Activated CD8-positive, alpha-beta T cell treated with anti-CD3 and anti-CD28 coated beads, Interleukin-2, amount 10 ng/mL, durations not matched to agents 7 days and 5 days (primary cell): ENCODE measurements around the gene MAP2K5. TPM values are rescaled to one million over a fixed set of nuclear protein-coding genes. Genes with fewer than 3 reads are reported as not detected.

Source experiments
- ATAC-seq: fragments of 150-1000 bp; cut with Tn5 transposase; one replicate; pipeline ENCODE4 v1.10.0; 2021; ENCODE audit warnings: moderate library complexity
- CTCF ChIA-PET: fragments of 350-600 bp; sonication (Branson Sonifier 250); formaldehyde crosslinking; loops from one replicate; lab custom pipeline; 2021; ENCODE audit warnings: antibody characterized with exemption; lab: Charles Lee
- POLR2A ChIA-PET: fragments of 350-600 bp; sonication (Branson Sonifier 250); formaldehyde crosslinking; loops from one replicate; lab custom pipeline; 2021; ENCODE audit warnings: antibody characterized with exemption; lab: Charles Lee
- DNase-seq: peaks from one replicate; pipeline ENCODE4 v3.0.0-alpha.2; 2020
- H3K27ac Mint-ChIP-seq: one replicate; pipeline ENCODE4 v1.8.0; 2021; ENCODE audit warnings: mild to moderate bottlenecking, mixed read lengths
- H3K27me3 Mint-ChIP-seq: one replicate; pipeline ENCODE4 v1.8.0; 2021; ENCODE audit warnings: low read depth, mixed read lengths
- H3K36me3 Mint-ChIP-seq: one replicate; pipeline ENCODE4 v1.8.0; 2021; ENCODE audit warnings: low read depth, mixed read lengths
- H3K4me1 Mint-ChIP-seq: one replicate; pipeline ENCODE4 v1.8.0; 2021; ENCODE audit warnings: low read depth, mixed read lengths
- H3K4me3 Mint-ChIP-seq: one replicate; pipeline ENCODE4 v1.8.0; 2021; ENCODE audit warnings: mild to moderate bottlenecking, mixed read lengths
- H3K9me3 Mint-ChIP-seq: one replicate; pipeline ENCODE4 v1.8.0; 2022; ENCODE audit warnings: mixed read lengths; ENCODE audit not compliant: insufficient read depth
- total RNA-seq, 2 experiments: library from RNA; stranded (reverse); gene quantifications; one replicate each; pipeline ENCODE4 v1.2.3, GENCODE V29; 2021

Gene MAP2K5
- total RNA-seq, 2 experiments from 2014 or later = 18.3 to 20.9 TPM

DNA sequence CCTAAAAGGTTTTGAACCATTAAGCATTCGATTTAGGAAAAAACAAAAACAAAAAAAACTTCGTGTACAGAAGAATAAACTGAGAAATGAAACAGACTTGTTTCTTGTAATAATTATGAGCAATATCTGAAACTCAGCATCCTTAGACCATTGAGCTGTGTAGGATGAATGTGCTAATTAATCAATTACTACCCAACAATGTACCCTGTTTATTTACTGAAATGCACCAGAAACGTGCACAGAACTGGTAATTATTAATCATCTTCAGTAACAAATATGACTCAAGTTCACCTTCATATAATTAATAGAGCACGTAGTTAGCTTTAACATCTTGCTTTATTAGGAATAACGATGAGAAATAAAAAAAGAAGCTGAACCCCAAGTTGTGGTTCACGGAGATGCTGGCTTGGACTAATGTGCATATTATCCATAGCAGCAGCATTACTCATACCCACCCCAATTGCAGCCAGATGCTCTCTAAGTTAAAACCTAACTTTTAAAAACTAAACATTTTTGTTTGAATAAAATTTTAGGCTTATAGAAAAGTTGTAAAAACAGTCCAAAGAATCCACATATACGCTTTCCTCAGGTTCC is 31.8 kb upstream of the MAP2K5 start:
- POLR2A ChIA-PET = interaction anchor here (1.5 kb wide), 1 partner anchor 10 kb away, joined by 6 read pairs; the partner anchor contains the start of gene C15orf61
- no peak for ATAC-seq
- CTCF ChIA-PET = interaction anchor here (0.9 to 1.0 kb wide), 2 partner anchors 9 to 54 kb away, joined by 3 to 5 read pairs; no protein-coding TSS in a partner anchor
- no peaks in the 10 kb centered on the region for H3K27me3 Mint-ChIP-seq
- no peak overlapping the region for H3K4me3 Mint-ChIP-seq
- H3K4me1 Mint-ChIP-seq = peaks cover 14% of the 10 kb centered on the region
- no peaks in the 10 kb centered on the region for H3K9me3 Mint-ChIP-seq
- H3K36me3 Mint-ChIP-seq = peaks cover 15% of the 10 kb centered on the region
- DNase-seq = no peak
- H3K27ac Mint-ChIP-seq = no peak overlapping the region

DNA sequence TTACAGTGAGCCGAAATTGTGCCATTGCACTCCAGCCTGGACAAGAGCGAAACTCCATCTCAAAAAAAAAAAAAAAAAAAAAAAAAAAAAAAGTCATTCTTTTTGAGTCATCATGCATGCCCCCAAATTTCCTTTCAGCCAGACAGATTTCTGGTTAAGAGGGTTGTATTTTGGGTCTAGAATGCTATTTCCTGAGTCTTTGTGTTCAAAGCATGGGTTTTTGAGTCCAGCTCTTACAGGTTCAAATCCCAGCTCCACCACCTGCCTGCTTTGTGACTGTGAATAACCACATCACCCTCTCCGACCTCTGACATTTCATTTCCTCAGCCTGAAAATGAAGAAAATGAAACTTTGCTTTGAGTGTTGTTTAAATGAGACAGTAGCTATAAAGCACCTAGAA is 30.9 kb upstream of the MAP2K5 start:
- no peak for DNase-seq
- no peak overlapping the region for H3K27ac Mint-ChIP-seq
- ChIA-PET POLR2A (interaction anchor here (1.3 to 1.5 kb wide), 2 partner anchors 9 to 30 kb away, joined by 4 to 6 read pairs; partner anchors contain the start of gene C15orf61), CTCF (interaction anchor here (1.0 to 1.2 kb wide), 2 partner anchors 9 to 10 kb away, joined by 3 to 5 read pairs; partner anchors contain the start of gene C15orf61)
- H3K27me3 Mint-ChIP-seq = no peaks in the 10 kb centered on the region
- no peak for ATAC-seq
- H3K4me3 Mint-ChIP-seq = no peak overlapping the region
- H3K36me3 Mint-ChIP-seq = peaks cover 15% of the 10 kb centered on the region
- H3K9me3 Mint-ChIP-seq = no peaks in the 10 kb centered on the region
- H3K4me1 Mint-ChIP-seq = peaks cover 9% of the 10 kb centered on the region

DNA sequence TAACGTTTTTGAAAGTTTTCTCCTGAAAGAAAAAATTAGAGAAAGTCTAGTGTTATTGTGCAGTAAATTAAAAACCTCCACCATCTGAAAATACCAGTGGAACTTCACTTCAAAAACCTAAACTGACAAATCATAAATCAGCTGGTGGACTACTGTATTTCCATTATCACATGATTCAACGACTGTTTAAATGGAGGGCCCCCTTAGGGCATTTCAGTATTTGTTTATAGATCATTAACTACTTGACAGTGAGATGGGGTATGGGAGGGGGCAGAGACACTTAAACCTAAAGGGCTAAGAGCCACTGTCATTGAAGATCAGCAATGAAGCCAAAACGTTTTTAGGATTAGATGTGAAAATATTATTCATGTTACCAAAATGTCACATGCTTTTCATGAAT is 30.4 kb upstream of the MAP2K5 start:
- Mint-ChIP-seq H3K36me3 (peaks cover 15% of the 10 kb centered on the region), H3K27ac (no peak overlapping the region), H3K4me1 (peaks cover 9% of the 10 kb centered on the region), H3K4me3 (no peak overlapping the region), H3K27me3 (no peaks in the 10 kb centered on the region), H3K9me3 (no peaks in the 10 kb centered on the region)
- DNase-seq = no peak
- ChIA-PET POLR2A (interaction anchor here (1.3 kb wide), 1 partner anchor 29 kb away, joined by 4 read pairs; no protein-coding TSS in a partner anchor), CTCF (interaction anchor here (1.0 to 1.2 kb wide), 2 partner anchors 8 to 11 kb away, joined by 3 to 5 read pairs; partner anchors contain the start of gene C15orf61)
- no peak for ATAC-seq

- H3K27me3 Mint-ChIP-seq = no peaks in the 10 kb centered on the region
- ChIA-PET CTCF (no interaction called here), POLR2A (no interaction called here)
- H3K27ac Mint-ChIP-seq = no peak overlapping the region
- H3K36me3 Mint-ChIP-seq = peaks cover 17% of the 10 kb centered on the region
- ATAC-seq (no peak), DNase-seq (no peak)
- H3K9me3 Mint-ChIP-seq = no peaks in the 10 kb centered on the region
- peaks cover 9% of the 10 kb centered on the region for H3K4me1 Mint-ChIP-seq
- no peak overlapping the region for H3K4me3 Mint-ChIP-seq
Measured at GRCh38 chr15:67512933-67513714, 29.4 kb upstream of the MAP2K5 start.

GRCh38 chr15:67515090-67515489 is 27.4 kb upstream of the MAP2K5 start:
- ATAC-seq = no peak
- no peaks in the 10 kb centered on the region for H3K9me3 Mint-ChIP-seq
- ChIA-PET POLR2A (no interaction called here), CTCF (interaction anchor here (1.3 kb wide), 1 partner anchor 82 kb away, joined by 3 read pairs; no protein-coding TSS in a partner anchor)
- no peak overlapping the region for H3K27ac Mint-ChIP-seq
- H3K27me3 Mint-ChIP-seq = no peaks in the 10 kb centered on the region
- no peak for DNase-seq
- no peak overlapping the region for H3K4me3 Mint-ChIP-seq
- peaks cover 13% of the 10 kb centered on the region for H3K36me3 Mint-ChIP-seq
- peaks cover 10% of the 10 kb centered on the region for H3K4me1 Mint-ChIP-seq

DNA sequence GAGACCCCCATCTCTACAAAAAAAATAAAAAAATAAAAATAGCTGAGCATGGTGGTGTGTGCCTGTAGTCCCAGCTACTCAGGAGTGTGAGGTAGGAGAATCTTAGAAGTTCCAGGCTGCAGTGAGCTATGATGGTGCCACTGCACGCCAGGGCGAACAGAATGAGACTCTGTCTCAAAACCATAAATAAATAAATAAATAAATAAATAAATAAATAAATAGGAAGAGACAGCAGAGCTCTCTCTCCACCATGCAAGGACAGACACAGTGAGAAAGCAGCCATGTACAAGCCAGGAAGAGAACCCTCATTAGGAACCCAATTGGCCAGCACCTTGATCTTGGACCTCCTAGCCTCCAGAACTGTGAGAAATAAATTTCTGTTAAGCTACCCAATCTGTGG is 26.9 kb upstream of the MAP2K5 start:
- POLR2A ChIA-PET = interaction anchor here (0.6 kb wide), 1 partner anchor 82 kb away, joined by 4 read pairs; no protein-coding TSS in a partner anchor
- ATAC-seq = no peak
- Mint-ChIP-seq H3K4me3 (no peak overlapping the region), H3K36me3 (peaks cover 13% of the 10 kb centered on the region), H3K4me1 (peaks cover 12% of the 10 kb centered on the region), H3K27ac (no peak overlapping the region), H3K27me3 (no peaks in the 10 kb centered on the region), H3K9me3 (no peaks in the 10 kb centered on the region)
- CTCF ChIA-PET = interaction anchor here (1.3 kb wide), 1 partner anchor 82 kb away, joined by 3 read pairs; no protein-coding TSS in a partner anchor
- no peak for DNase-seq

GRCh38 chr15:67520321-67521028 is 22.0 kb upstream of the MAP2K5 start:
- Mint-ChIP-seq H3K27ac (peak overlapping the region; percentile 92), H3K9me3 (no peaks in the 10 kb centered on the region), H3K4me1 (peaks cover 24% of the 10 kb centered on the region), H3K36me3 (peaks cover 5% of the 10 kb centered on the region), H3K27me3 (no peaks in the 10 kb centered on the region), H3K4me3 (peak overlapping the region; percentile 82)
- DNase-seq (no peak), ATAC-seq (peak; percentile 12)
- ChIA-PET CTCF (interaction anchor here (0.7 to 2.2 kb wide), 6 partner anchors 9 to 315 kb away, joined by 3 to 7 read pairs (median 4); no protein-coding TSS in a partner anchor), POLR2A (interaction anchor here (0.8 to 2.1 kb wide), 5 partner anchors 9 to 321 kb away, joined by 3 to 11 read pairs (median 3); partner anchors contain the start of gene MAP2K5)

DNA sequence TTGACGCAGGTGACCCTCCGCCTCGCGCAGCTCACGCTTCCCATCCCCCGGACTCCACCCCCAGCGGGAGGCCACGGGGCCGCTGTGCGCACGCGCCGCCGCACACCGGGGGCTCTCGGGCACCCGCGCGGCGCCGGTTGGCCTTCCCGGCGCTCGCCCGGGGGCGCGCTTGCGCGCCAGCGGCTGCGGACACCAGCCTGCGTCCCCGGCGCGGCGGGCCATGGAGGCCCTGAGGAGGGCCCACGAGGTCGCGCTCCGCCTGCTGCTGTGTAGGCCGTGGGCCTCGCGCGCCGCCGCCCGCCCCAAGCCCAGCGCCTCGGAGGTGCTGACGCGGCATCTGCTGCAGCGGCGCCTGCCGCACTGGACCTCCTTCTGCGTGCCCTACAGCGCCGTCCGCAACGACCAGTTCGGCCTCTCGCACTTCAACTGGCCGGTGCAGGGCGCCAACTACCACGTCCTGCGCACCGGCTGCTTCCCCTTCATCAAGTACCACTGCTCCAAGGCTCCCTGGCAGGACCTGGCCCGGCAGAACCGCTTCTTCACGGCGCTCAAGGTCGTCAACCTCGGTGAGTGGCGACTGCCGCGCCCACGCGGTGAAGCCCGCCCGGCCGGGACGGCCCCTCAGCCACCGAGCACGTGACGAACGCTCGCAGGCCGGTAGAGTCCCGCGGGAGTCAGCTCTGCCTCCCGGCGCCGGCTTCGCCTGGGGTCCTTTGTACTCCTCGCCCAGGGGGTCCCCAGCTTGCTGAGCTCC is 21.3 kb upstream of the MAP2K5 start, which contains the start of gene C15orf61:
TSS of gene C15orf61 (plus strand) at position 103 of the 754 bp plus-strand sequence. CDS start at position 221, 118 bp downstream.
- Mint-ChIP-seq H3K4me3 (peak within 1 kb of the TSS; percentile 87), H3K9me3 (no peaks in the 10 kb centered on the region), H3K36me3 (peaks cover 6% of the 10 kb centered on the region), H3K27ac (peak within 1 kb of the TSS; percentile 94), H3K4me1 (peaks cover 24% of the 10 kb centered on the region), H3K27me3 (no peaks in the 10 kb centered on the region)
- POLR2A ChIA-PET = interaction anchor here (0.6 to 2.1 kb wide), 8 partner anchors 10 to 459 kb away, joined by 3 to 11 read pairs (median 3); partner anchors contain the start of gene MAP2K5
- CTCF ChIA-PET = interaction anchor here (0.7 to 2.2 kb wide), 9 partner anchors 8 to 314 kb away, joined by 3 to 7 read pairs (median 4); partner anchors contain the start of gene MAP2K5
- DNase-seq = peak; percentile 87
- peak; percentile 88 for ATAC-seq

GRCh38 chr15:67521783-67522568 is 20.5 kb upstream of the MAP2K5 start:
- no peaks in the 10 kb centered on the region for H3K9me3 Mint-ChIP-seq
- peaks cover 10% of the 10 kb centered on the region for H3K36me3 Mint-ChIP-seq
- DNase-seq (no peak), ATAC-seq (no peak)
- CTCF ChIA-PET = interaction anchor here (1.2 to 2.2 kb wide), 5 partner anchors 8 to 314 kb away, joined by 3 to 7 read pairs (median 4); partner anchors contain the start of gene MAP2K5
- H3K27ac Mint-ChIP-seq = peak overlapping the region; percentile 94
- no peaks in the 10 kb centered on the region for H3K27me3 Mint-ChIP-seq
- H3K4me1 Mint-ChIP-seq = peaks cover 24% of the 10 kb centered on the region
- POLR2A ChIA-PET = interaction anchor here (0.6 to 2.1 kb wide), 5 partner anchors 20 to 460 kb away, joined by 3 to 11 read pairs (median 3); partner anchors contain the start of gene MAP2K5
- peak overlapping the region; percentile 87 for H3K4me3 Mint-ChIP-seq

DNA sequence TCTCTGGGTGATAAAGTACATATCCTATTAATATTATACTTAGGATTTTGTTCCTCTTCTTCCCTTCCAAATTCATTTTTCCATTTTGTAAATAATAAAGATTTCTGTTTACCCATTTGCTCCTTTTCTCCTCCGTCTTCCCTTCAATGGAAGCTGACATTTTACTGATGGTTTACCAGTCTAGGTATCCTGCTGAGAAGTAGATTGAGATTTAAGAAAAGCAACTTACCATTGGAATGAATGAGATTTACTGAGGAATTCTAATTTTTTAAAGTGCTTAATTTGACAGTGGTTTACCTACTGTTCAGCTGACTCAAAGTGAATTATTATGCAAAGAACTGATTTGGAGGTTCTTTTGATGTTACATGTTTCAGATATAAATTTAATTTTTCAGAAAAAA is 19.2 kb upstream of the MAP2K5 start:
- DNase-seq (no peak), ATAC-seq (no peak)
- POLR2A ChIA-PET = no interaction called here
- H3K9me3 Mint-ChIP-seq = no peaks in the 10 kb centered on the region
- no peaks in the 10 kb centered on the region for H3K27me3 Mint-ChIP-seq
- peaks cover 19% of the 10 kb centered on the region for H3K36me3 Mint-ChIP-seq
- no peak overlapping the region for H3K27ac Mint-ChIP-seq
- H3K4me3 Mint-ChIP-seq = peak overlapping the region; percentile 15
- peaks cover 24% of the 10 kb centered on the region for H3K4me1 Mint-ChIP-seq
- CTCF ChIA-PET = interaction anchor here (0.5 to 1.3 kb wide), 2 partner anchors 312 to 593 kb away, joined by 3 to 6 read pairs; no protein-coding TSS in a partner anchor
